ENCODE results near the gene AFF1.

GRCh38 chr4:87030755-87031441 lies 96.1 kb downstream of the AFF1 start:
- TF ChIP-seq POLR2A (IDR thresholded peaks at IDR 0.05; ENCODE audit: low read length), result no peak
- TF ChIP-seq GATA1 (IDR thresholded peaks at IDR 0.05; ENCODE audit: low read depth, low read length), result no peak

All from erythroblast (primary cell).